GM13976 (cell line): ENCODE measurements around the gene PTGER3.

Source experiments
- DNase-seq: peaks from one replicate; pipeline ENCODE4 v3.0.0; 2012; ENCODE audit warnings: low spot score
- CTCF ChIP-seq: IDR thresholded peaks from 2 replicates; pipeline ENCODE4 v1.5.1; 2012; ENCODE audit warnings: borderline replicate concordance, mild to moderate bottlenecking; ENCODE audit not compliant: insufficient read depth; ENCODE audit errors: extremely low read depth, missing control alignments, control extremely low read depth
- in situ Hi-C: fragments of 300-500 bp; cut with MboI; formaldehyde crosslinking; loops from one replicate; pipeline ENCODE4 v1.12.0; 2022; ENCODE audit warnings: low sequenced_read_pairs, mixed read lengths, inconsistent platforms; ENCODE audit not compliant: unreplicated experiment

Gene PTGER3

DNA sequence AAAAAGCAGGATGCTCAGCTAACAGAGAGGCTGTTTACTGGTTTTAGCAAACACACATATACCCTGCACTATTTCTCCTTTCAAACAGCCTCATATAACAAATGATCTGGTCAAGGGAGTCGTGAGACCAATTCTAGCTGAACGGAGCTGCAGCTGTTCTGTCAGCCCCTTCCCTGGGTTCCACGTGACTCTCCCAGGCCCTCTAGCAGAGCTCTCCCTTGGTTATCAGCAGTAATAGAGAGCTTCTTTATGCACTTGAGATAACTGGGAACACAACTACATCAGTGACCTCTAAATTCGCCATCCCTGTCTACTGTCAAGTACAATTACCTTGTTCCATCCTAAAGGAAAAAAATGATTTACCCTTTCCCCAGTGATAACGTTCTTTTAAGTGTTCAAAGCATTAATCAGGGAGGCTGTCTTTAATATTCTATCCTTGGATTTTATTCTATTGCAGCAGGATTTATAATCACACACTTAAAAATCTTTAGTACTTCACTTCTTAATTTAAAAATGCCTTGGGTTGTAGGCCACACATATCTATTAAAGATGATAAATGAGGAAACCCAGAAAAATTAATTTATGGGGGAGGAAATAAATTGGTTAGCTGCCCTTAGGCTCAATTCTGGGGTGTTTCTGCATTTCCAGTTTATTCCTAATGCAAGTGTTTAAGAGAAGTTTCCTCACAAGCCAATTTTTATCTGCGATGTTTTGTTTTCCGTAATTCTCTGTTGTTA is 28.2 kb downstream of the PTGER3 start:
- no peak for TF ChIP-seq CTCF
- no peak for DNase-seq
- in situ Hi-C loops = no loop called here

GRCh38 chr1:71018791-71019190 is 28.8 kb downstream of the PTGER3 start:
- no peak for TF ChIP-seq CTCF
- in situ Hi-C loops = no loop called here
- DNase-seq = no peak

DNA sequence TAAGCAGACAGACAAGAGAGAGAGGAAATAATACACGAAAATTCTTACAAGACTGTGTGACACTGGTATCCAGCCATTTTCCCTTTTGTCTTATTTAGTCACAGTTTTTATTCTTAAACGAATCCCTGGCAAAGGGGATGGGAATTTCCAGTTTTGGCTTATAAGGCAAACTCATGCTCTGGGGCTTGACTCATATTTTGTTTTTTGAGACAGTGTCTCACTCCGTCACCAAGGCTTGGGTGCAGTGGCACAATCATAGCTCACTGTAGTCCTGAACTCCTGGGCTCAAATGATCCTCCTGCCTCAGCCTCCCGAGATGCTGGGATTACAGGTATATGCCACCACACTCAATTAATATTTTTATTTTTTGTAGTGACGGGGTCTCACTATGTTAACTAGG is 31.9 kb downstream of the PTGER3 start:
- no peak for DNase-seq
- no peak for TF ChIP-seq CTCF
- in situ Hi-C loops = no loop called here

DNA sequence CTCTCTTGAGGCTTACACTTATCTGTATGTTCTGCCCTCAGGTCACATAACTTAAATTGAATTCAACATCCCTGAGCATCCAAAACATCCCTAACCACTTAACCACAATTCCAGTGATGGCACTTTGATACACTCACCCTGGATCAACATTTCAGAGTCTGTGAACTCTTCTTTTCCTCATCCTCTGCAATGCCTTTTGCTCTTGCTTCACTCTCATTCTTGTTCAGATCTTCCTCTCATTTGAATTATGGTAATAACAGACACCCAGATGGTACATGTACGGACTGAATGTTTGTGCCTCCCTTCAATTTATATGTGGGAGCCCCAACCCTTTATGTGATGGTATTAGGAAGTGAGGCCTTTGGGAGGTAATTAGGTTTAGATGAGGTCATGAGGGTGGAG is 33.4 kb downstream of the PTGER3 start:
- TF ChIP-seq CTCF = no peak
- in situ Hi-C loops = no loop called here
- DNase-seq = no peak

- no peak for TF ChIP-seq CTCF
- DNase-seq = no peak
- in situ Hi-C loops = no loop called here
Measured at GRCh38 chr1:71002709-71003475, 44.7 kb downstream of the PTGER3 start.

GRCh38 chr1:71001624-71002023 is 46.0 kb downstream of the PTGER3 start:
- in situ Hi-C loops = no loop called here
- no peak for TF ChIP-seq CTCF
- DNase-seq = no peak

GRCh38 chr1:70997793-70998192 is 49.8 kb downstream of the PTGER3 start:
- no peak for TF ChIP-seq CTCF
- in situ Hi-C loops = no loop called here
- no peak for DNase-seq
